Inflammatory macrophage (primary cell): ENCODE data around the gene LYSMD4.
A peak's percentile ranks its signal among the peaks of the same experiment; 100 is the strongest.
"Not testable (repeated sequence)": the region's sequence is repeated elsewhere in the genome, so short reads cannot be mapped to it uniquely, and the experiment has no call there.

ENCODE experiments used
- DNase-seq, 2 donors: peaks; one replicate each; pipeline ENCODE4 v3.0.0-alpha.2; 2020 to 2022
- total RNA-seq, 18 experiments: gene quantifications; one replicate each; lab custom pipeline; 2026; ENCODE audit warnings: mixed read lengths in 6 of 18, inconsistent platforms in 2 of 18; lab: John Stamatoyannopoulos, UW

Gene LYSMD4
- 4.3 to 11.8 (median 7.7) reads per million in 18 experiments for total RNA-seq

DNA sequence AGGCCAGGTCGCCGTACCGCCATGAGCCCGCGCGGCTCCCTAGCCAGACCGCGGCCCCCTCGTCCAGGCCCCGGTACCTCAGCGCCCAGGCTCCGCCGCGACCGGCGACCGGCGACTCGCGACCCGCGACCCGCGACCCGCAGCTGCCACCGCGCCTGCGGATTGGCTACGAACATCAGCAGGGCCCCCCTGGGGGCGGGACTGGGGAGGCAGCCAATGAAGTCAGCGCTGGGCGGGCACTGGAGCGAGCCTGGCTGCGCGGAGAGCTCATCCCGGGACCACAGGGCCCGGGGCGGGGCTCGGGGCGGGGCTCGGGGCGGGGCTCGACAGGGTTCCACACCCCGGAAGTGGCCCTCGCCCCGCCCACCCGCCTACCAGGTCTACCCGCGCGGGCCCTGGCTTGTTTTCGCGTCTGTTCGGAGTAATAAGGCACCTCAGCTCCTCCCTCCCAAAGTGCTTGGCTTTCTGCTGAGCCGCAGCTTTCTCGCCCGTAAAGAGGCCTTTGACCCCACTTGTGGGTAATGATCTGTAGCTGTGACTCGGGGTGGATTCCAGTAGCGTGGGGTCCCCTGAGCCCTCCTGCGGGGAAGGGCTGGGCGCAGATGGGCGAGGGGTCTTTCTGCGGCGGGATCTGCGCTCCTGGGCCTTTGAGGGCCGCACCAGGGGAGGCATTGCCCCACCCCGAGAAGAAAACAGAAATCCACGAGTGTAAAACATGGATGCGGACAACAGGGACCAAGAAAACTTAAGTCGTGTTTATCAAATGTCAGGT, at the start of gene LYSMD4:
LYSMD4 (minus strand) TSS at position 170 of the 772 bp plus-strand sequence. CDS start 1,438 bp downstream, outside the sequence.
- DNase-seq = peak; percentile 97 to 98

DNA sequence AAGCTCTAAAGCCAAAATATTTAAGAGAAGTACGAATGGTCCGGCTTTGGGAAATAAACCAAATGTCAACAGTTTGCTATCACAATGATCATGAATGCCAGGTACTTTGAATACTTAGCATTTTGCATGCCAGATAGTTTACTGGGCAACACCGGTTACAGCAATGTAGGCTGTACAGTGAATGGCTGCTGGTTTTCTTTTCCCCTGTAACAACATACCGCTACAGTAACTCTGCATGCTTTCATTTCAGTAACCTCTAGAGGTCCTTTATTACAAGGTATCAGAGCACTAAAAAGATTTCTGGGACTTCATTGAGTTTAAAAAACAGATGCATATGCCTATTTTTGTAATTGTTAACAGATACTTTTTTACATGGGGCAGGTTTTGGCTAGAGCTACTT, 48.8 kb upstream of the LYSMD4 start:
- DNase-seq = not testable (repeated sequence)

DNA sequence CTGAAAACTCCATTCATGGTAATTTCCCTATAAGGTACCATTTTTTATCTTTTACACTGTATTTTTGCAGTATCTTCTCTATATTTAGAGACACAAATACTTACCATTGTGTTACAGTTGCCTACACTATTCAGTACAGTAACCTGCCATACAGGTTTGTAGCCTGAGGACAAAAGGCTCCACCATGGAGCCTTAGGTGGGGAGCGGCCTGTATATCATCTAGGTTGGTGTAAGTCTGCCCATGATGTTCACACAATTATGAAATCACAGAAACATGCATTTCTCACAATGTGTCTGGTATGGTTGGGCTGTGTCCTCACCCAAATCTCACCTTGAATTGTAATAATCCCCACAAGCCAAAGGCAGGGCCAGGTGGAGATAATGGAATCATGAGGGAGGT, 43.9 kb upstream of the LYSMD4 start:
- no peak for DNase-seq

DNA sequence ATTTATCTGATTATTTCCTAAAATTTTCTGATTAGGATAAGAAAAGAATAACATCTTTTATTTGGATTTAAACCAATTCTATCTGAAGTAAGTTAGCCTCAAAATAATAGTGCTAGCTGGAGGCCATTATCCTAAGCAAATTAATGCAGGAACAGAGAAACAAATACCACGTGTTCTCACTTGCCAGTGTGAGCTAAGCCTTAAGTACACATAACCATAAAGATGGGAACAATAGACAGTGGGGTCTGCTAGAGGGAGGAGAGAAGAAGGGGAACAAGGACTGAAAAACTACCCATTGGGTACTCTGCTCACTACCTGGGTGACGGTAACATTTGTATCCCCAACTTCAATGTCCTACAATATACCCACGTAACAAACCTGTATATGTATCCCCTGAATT, 31.3 kb upstream of the LYSMD4 start:
- DNase-seq = no peak

DNA sequence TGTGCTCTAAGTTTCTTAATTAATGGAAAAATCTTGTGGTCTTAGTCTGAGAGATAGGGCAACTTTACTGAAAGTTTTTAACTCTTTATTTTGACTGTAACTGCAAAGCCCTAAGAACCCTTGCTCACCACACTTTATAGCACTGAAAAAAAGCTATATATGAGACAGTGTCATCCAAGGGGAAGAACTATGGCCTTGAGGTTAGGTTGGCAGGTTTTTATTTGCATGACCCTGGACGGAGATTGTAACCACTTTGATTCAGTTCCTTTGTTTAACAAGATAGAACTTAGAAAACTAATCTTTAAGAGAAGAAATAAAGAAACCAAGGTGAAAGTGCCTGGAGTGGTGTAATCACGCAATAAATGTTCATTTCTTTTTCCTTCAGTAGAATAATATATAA, 30.6 kb upstream of the LYSMD4 start:
- DNase-seq = no peak

DNA sequence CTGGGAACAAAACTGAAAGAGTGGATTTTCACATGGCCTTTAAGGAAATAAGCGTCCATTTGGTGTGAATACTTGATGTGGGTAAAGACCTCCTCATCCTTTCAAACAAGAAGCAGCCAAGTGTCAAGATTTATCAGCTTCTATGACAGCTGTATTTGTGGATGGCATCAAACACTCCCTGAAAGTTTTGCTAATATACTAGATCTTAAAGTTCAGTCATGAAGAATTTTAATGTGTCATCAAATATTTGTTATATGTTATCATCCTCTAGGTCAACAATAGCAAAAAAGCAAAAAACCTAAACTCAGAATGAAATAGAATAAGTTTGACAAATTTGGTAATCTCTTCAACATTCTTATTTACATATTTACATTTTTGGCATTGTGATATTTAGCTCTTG, 29.1 kb upstream of the LYSMD4 start:
- DNase-seq = no peak

DNA sequence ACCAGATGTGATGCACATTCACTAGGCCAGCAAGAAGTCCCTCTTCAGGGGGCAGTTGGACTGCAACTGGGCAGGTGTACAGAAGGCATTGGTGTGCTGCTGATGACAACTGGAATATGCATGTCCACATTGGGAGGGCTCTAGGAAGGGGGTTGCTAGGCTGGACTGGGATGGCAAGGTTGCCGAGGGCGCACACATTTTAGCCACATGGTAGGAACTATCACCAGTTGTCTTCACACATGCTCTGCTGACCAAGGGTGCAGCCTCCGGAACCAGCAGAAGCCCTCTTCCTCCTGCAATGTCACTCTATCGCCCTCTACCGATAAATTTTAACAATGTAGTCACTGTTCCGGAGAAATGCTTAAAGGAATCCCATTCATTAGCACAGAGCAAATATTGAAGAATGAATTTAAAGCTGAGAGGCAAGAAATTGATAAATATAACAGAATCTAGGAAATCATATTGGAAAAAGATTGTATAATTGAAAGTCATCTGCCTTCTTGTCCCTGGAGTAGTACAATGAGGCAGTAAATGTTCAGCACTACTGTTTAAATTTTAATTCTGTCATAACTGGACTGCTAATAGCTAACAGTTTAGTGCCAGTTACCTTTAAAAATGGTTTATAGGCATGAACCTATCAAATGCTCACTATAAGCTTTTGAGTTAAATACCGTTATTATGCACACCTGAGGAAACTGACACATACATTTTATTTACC, 22.6 kb upstream of the LYSMD4 start:
- DNase-seq = peak; percentile 77 to 83

DNA sequence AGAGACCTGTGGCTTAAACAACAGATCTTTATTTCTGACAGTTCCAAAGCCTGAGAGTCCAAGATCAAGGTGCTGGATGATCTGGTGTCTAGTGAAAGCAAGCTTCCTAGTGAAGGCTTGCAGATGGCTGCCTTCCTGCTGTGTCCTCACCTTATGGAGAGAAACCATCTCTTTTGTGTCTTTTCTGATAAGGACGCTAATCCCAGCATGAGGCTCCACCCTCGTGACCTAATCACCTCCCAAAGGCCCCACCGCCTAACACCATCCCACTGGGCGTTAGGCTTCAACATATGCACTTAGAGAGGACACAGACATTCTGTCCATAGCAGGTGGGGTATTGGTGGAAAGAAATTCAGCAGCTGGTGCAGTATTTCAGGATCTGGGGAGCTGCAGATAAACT, 19.8 kb upstream of the LYSMD4 start:
- DNase-seq = no peak

DNA sequence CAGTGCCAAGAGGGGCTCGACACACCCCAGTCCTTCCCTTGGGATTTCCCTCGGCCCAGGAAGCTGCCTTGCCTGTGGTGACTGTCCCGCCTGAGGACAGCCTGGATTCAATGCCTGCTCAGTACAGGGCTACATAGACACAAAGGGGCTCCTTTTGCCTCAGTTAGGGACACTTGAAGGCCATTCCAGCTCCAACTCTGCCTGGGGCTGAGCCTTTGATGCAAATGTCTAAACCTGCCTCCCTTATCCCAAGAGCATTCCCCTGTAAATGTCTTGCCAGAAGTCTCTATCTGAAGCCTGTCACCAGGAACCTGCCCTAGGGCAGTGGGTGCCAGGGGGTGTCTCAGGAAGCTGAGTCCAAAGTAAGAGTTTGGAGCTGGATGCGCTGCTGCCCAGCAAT, 19.3 kb upstream of the LYSMD4 start:
- DNase-seq = no peak

DNA sequence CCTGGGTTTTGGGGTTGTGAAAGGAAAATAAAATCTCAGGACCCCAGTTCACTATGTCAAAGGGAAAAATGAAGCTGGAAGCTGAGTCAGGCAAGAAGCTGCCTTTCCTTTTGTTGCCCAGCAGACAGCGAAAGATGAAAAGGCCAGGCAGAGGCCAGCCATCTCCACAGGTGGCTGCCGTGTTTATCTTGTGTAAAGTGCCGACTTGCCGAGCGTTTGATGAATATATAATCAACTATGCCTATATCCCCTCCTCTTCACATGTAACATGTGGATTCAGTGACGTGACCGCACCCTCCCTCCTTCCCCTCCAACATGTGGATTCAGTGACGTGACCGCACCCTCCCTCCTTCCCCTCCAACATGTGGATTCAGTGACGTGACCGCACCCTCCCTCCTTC, 17.1 kb upstream of the LYSMD4 start:
- DNase-seq = not testable (repeated sequence)

DNA sequence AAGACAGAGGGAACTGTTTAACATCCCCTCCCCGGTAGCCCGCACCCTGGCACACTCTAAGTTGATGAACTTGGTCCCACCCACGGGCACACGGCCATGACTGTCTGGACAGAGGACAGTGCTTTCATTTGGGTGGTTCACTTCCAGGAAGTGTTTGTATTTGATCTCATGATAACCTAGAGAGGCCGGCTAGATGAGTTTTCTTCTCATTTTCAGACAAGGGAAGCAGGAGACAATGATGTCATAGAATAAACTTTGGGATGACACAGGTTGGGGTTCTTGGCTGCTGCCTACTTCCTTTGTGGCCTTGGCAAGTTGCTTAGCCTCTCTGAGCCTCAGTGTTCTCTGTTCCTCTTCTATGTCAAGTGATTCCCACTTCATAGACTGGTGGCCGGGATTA, 16.1 kb upstream of the LYSMD4 start:
- DNase-seq = peak; percentile 73 to 83

DNA sequence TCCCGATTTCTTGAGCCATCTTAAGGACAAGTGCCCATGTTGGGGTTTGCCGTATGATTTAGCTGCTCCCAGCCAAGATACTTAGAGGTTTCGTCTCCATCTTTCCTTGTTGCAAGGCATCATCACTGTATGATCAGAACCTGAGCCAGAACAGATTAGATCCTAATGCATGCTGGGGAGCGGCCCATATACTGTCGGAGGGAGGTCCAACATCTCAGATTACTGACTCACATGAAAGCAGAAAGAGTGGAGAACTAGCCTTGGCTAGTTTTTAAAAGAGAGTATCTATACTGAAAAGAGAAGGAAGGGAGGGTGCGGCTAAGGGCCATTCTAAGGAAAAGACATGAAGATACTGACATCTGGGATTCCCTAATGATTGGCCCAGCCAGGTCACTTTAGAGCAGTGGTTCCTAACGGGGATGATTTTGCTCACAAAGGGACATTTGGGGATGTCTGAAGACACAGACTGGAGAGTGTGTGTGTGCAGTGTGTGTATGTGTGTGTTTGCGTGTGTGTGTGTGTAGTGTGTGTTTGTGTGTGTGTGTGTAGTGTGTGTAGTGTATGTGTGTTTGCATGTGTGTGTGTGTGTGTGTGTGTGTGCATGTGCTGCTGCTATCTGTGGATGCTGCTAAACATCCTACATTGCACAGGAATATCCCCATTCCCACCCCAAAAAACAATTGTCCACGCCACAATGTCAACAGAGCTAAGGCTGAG, 12.3 kb upstream of the LYSMD4 start:
- no peak for DNase-seq

DNA sequence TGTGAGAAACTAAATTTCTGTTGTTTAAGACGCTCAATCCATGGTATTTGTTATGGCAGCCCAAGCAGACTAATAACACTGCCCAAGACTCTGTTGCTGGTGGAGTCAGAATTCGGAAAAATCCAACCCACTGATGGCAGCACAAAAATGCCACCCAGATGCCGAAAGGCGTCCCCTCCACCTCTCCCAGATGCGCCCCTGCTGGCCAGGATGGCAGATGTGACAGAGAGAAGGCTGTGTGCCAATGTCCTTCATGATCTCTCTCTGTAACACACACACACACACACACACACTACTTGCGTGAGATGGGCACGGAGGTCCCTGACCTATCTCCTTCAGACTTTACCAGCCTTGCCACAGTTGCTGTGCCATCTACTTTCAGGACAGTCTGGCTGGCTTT, 10.9 kb upstream of the LYSMD4 start:
- DNase-seq = no peak

DNA sequence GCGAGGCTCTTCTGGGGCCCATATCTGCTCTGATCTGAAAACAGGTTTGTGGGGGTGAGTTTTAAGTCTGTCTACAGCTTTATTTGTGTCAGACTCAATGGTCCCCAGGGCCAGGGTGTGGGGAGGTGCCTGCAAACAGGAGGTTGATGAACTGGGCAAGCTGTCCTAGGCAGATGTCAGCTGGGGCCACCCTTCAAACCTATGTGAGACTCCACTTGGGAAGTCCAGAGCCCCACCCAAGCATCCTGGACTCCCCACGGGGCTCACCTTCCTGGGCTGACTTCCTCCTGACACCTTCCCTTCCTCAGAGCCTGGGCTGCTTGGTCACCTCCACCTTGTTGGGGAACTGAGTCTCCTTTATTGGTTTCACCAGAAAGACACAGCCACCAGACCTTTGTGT, 8.6 kb upstream of the LYSMD4 start:
- no peak for DNase-seq

DNA sequence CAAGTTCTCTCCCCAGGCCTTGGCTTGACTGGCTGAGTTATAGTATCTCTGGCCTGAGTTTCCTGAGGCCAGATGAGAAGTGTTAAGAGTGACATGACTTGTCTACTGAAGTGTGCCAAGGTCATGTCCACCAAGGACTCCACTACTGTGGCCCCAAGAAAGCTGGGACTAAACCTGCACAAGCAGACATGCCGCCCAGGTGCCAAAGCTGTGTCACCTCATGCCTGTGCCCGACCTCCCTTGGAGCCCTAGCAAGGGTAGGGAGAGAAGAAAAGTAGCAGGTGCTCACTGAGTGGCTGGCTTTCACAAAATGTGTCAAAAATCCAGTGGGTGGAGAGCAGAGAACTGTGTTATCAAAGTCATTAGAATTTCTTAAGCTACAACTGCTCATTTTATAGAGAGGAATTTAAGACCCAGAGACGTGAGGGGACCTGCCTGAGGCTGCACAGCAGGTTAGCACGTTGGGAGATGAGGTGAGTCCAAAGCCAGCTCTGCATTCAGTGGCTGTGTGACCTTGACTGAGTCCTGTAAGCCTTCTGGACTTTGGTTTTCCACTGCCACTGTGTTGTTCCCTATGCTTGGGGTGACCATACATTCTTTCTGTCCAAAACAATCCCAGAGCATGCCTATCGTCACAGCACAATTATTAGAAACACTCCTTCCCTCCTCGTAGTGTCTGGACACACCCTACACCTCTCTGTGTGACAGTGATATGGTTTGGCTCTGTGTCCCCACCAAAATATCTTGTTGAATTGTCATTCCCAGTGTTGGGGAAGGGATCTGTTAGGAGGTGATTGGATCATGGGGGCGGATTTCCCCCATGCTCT, 5.0 kb upstream of the LYSMD4 start:
- DNase-seq = no peak

DNA sequence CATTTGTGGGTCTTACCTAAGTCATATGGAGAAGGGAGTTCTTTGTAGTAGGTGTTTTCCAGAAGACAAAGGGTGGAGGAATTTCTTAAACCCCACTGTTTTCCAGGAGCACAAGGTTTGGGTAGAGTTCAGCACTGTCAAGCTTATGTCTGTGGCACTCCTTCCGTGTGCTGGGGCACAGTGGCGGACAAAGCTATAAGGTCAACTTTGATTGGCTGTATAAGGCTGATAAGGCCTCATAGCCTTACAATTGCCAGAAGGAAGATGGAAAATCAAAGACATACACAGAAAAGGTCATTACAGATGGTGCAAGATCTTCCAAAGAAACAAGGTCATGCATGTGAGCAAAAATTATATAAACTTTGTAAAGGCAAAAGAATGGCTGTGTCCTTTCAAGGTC, 3.5 kb upstream of the LYSMD4 start:
- no peak for DNase-seq

DNA sequence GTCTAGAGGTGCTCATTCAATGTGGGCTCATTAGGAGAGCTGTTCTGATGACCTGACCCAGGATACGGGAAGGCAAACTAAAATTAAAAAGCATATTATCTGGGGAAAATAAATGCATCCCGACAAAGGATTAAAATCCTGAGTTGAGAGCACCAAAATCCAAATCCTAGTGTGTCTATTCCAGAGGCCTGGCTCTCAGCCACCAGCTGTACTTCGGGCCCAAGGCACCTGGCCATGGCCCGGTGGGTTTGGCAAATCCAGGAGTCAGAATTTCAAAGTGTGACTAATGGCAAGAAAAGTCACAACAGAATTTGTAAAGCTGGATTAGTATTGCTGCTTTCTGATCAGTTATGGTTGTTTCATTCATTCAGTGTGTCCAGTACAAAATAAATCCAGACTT, 2.6 kb upstream of the LYSMD4 start:
- no peak for DNase-seq

DNA sequence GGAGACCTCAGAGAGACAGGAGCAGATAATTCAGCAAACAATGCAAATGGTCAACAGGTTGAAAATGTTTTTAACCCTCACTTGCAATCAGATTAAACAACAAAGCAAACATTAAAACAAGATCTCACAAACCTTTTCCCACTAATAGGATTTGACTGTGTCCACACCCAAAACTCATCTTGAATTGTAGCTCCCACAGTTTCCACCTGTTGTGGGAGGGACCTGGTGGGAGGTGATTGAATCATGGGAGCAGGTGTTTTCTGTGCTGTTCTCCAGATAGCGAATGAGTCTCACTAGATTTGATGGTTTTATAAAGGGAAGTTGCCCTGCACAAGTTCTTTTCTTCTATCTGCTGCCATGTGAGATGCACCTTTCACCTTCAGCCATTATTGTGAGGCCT, 1.3 kb upstream of the LYSMD4 start:
- DNase-seq = no peak

DNA sequence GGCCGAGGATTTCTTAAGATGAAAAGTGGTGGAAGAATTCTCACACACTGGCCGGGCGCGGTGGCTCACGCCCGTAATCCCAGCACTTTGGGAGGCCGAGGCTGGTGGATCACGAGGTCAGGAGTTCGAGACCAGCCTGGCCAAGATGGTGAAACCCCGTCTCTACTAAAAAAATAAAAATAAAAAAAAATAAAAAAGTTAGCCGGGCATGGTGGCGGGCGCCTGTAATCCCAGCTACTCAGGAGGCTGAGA, 729 bp upstream of the LYSMD4 start:
- not testable (repeated sequence) for DNase-seq

DNA sequence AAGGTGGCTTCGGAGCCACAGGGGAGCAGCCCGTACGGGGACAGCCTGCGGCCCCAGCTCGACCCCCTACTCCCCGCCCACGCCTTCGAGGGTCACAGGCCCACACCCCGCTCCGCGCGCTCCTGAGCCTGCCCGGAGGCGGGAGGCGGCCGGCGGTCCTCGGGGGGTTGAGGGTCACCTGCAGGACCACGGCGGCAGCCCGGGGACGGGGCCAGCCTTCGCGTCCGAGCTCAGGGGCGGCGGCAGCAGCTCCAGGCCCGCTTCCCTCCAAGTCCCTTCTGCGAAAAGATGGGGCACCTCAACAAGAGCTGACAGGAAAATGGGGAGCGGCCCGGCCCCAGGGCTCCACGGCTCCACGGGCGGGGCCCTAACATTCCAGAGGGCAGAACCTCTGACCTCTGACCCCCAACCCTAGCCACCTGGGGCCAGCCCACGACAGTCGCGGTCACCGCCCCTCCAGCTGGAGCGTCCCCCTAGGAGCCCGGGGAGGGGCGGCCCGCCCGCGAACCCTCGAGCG, 428 bp downstream of the LYSMD4 start:
- DNase-seq = peak in 1 of 2 donors; percentile 13

DNA sequence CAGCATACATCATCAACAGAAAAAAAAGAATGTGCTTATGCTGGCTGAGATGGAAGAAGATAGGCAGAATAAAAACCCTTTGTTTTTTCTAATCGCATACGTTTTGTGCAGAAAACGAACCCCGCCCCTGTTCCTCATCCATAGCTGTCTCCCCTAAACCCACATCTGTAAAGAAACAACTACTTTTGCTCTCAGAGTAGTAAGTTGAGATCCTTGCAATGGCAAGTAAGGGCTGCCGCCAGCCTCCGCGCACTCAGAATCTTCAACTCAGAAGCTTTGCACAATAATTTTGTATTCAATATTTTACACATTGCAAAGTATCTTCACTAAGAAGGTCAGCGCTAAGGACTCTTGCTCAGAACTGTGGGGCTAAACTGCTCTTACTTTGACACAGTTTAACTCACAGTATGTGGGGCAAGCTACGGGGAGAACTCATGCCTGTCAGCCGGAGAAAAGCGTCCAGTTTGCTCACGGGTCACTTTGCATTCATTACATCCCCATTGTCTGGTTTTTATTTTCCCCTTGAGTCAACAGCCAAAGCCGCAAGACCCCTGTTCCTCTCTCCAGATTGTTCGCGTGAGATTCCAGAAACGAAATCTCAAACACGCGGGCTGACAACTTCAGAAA, 1.0 kb downstream of the LYSMD4 start:
- peak in 1 of 2 donors; percentile 18 for DNase-seq
